Left kidney (tissue), 8 donors: Measurements from ENCODE around the gene KAT5. TPM values are rescaled to one million over a fixed set of nuclear protein-coding genes. Genes with fewer than 3 reads are reported as not detected.
"Not testable (repeated sequence)": the region's sequence is repeated elsewhere in the genome, so short reads cannot be mapped to it uniquely, and the experiment has no call there.

Experiments used
- DNase-seq: peaks from one replicate; pipeline ENCODE4 v3.0.0-alpha.2; 2013
- long read RNA-seq, 8 donors: transcript quantifications; one replicate each; lab custom pipeline, GENCODE V29; 2026
- polyA plus RNA-seq: library from polyadenylated mRNA; unstranded; fragments of 120-200 nt; gene quantifications from one replicate; pipeline ENCODE4 v1.2.1, GENCODE V29; 2013; ENCODE audit not compliant: insufficient read length

The KAT5 gene
- 71.7 TPM for polyA plus RNA-seq
- long read RNA-seq, donor 1, partial matches to known transcripts = 221 of 232 reads
- long read RNA-seq, donor 1, other reads (novel, unspliced or antisense) = 0 of 232 reads
- long read RNA-seq, donor 2, transcript KAT5-203 (14 exons, 2,237 nt) = major isoform, 6 of 17 reads
- long read RNA-seq, donor 2, partial matches to known transcripts = 0 of 17 reads
- long read RNA-seq, donor 2, other reads (novel, unspliced or antisense) = 0 of 17 reads
- long read RNA-seq, donor 3, partial matches to known transcripts = 0 of 2 reads
- long read RNA-seq, donor 3, other reads (novel, unspliced or antisense) = 0 of 2 reads
- long read RNA-seq, donor 4, partial matches to known transcripts = 0 of 3 reads
- long read RNA-seq, donor 4, other reads (novel, unspliced or antisense) = 0 of 3 reads
- long read RNA-seq, donor 5, transcript KAT5-202 (13 exons, 2,059 nt) = major isoform, 6 of 382 reads
- long read RNA-seq, donor 5, partial matches to known transcripts = 367 of 382 reads
- long read RNA-seq, donor 5, other reads (novel, unspliced or antisense) = 0 of 382 reads
- long read RNA-seq, donor 6, partial matches to known transcripts = 0 of 14 reads
- long read RNA-seq, donor 6, other reads (novel, unspliced or antisense) = 0 of 14 reads
- long read RNA-seq, donor 7, transcript KAT5-201 (13 exons, 2,296 nt) = minor isoform, 5 of 33 reads
- long read RNA-seq, donor 7, transcript KAT5-205 (3 exons, 512 nt) = minor isoform, 5 of 33 reads
- long read RNA-seq, donor 7, transcript KAT5-202 (13 exons, 2,059 nt) = minor isoform, 6 of 33 reads
- long read RNA-seq, donor 7, transcript KAT5-203 (14 exons, 2,237 nt) = major isoform, 7 of 33 reads
- long read RNA-seq, donor 7, partial matches to known transcripts = 0 of 33 reads
- long read RNA-seq, donor 7, other reads (novel, unspliced or antisense) = 0 of 33 reads
- long read RNA-seq, donor 8, partial matches to known transcripts = 18 of 73 reads
- long read RNA-seq, donor 8, other reads (novel, unspliced or antisense) = 46 of 73 reads

DNA sequence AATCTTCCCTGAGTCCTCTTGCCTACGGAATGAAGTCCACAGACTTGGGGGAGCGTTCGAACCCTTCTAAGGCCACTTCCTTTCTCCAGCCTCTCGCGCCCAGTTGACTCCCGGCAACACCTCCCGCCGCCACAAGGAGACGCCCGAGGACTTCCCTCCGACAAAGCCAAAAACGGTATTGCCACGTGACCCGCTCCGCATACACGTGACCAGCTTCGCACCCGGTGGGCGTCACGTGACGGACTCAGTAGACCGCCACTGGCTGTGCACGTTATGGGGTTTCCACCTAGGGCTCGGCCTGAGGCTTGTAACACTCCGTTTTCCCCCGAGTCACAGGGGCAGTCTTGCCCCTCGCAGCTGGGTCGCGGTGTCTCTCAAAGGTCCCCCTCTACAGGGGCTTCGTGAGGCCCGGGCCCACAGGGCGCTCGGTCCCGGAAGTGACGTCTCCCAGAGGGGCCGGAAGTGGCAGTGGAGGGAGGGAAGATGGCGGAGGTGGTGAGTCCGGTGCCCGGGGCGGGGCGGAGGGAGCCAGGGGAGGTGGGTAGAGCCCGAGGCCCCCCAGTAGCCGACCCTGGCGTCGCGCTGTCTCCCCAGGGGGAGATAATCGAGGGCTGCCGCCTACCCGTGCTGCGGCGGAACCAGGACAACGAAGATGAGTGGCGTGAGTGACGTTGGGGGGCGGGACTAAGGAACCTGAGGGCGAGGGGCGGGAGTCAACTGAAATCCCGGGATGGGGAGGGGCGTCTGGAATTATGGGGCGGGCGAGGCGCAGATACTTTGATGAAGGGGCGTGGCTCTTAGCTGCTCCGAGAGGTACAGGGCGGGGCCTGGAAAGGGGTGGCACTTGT, at the start of gene KAT5:
TSS of gene KAT5 (plus strand) at position 468 of the 848 bp plus-strand sequence. CDS start at position 484, 16 bp downstream.
- peak; percentile 97 for DNase-seq

DNA sequence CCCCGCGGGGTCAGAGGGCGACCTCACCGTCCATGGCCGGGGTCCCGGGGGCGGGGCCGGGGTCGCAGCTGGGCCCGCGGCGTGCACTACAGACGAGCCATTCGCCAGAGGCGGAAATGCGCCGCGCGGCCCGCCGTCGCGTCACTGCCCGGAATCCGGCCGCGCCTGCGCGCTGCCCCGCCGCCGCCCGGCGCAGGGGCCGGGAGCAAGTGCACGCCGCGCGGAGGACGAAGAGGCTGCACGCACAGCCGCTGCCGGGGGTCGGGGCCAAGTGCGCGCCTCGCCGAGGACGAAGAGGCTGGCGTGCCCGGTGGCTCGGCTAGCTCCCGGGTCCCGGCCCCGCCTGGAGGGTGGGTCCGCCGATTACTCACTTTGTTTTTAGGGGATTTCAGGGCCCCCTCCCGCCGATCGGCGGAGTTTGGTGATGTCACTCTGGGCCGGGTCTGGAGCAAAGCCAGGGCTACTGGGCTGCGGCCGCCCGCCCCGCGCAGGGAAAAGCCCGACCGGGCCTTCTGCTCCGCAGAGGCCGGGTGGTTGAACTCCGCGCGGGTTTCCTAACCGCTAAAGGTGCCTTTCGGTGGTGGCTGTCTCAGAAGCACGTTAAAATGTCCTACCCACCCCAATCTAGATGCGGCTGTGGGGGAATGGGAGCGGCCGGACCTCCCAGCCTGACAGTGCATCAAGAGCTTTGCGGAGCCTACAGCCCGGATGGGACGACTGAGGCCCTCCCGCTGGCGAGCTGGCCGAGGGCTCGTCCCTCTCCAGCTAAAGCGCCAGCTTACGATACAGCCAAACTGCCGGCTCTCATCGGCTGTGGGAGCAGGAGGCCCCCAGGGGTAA, 49.0 kb upstream of the KAT5 start, which contains the start of gene RELA:
TSS of gene RELA (minus strand) at position 118 of the 840 bp plus-strand sequence. CDS start at position 34, 84 bp downstream.
- DNase-seq = peak; percentile 89

DNA sequence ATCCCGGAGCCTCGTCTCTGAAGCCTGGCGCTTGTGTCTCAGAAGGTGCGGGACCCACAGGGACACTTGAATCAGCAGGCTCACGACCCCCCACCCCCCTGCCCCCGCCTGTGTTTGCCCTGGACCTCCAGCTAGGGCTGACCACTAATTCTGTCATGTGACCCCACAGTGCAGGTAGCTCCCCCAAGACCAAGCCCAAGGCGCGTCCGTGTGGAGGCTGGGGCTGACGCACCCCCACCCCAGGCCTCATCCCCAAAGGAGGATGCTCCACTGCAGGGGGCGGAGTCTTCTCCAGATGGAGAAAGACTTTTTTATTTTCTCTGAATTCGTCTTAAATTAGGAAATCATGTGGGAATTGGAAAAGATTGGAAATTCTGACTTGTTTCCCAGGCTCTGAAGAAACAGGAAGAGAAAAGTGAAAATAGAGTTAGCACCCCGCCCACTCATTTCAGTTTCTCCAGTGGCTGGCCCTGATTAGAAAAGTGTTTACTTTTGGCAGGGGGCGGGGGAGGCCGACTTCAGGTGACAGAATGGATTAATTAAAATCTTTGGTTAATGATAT, 48.3 kb upstream of the KAT5 start:
- DNase-seq = no peak

DNA sequence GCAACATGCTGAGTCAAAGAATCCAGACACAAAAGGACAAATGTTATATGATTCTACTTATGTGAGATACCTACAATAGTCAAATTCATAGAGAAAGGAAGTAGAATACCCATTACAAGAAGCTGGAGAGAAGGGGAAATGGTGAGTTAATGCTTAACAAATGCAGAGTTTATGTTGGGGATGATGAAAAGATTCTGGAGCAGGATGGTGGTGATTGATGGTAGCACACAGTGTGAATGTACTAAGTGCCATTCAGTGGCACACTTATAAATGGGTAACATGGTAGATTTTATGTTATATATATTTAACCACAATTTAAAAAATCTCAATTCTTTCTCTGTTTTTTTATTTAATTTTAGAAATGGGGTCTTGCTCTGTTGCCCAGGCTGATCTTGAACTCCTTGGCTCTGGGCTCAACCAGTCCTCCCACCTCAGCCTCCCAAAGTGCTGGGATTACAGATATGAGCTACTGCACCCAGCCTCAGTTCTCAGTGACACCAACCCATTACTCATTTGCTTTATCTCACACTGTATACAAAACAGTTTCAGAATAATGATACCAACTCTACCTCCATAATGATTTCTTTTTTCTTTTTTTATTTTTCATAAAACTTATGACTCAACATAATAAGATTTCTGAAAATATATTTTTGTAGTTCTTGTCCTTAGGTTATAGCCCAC, 39.7 kb upstream of the KAT5 start:
- DNase-seq = no peak

DNA sequence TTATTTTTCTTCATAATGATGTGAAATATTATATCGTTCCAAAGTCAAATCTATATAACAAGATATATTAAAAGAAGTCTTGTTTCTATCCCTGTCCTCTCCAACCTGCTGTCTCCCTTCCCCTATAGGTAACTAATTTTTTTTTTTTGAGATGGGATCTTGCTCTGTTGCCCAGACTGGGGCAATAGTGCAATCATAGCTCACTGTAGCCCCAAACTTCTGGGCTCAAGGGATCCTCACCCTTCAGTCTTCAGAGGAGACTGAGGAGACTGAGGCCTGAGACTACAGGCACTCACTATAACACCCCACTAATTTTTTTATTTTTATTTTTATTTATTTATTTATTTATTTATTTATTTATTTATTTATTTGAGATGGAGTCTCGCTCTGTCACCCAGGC, 39.1 kb upstream of the KAT5 start:
- DNase-seq = no peak

DNA sequence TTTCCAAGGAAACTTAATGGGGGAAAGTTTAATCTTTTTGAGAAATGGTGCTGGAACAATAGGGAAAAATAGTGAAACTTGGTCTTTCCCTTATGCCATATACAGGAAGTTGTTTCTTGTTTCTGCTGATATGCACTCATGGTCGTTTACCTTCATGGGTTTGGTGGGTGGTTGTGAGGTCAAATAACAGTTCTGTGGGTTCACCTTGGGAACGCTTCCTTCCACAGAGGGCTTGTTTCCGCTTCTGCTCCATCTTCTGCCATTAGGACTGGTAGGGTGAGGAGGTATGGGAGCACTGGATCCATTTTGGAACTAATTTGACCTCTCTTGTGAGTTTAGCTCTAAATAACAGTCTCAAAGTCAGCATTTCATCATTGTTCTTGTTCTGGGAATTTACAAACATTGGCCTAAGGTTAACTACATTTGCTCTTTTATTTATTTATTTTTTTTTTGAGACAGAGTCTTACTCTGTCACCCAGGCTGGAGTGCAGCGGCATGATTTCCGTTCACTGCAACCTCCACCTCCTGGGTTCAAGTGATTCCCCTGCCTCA, 31.8 kb upstream of the KAT5 start:
- no peak for DNase-seq

DNA sequence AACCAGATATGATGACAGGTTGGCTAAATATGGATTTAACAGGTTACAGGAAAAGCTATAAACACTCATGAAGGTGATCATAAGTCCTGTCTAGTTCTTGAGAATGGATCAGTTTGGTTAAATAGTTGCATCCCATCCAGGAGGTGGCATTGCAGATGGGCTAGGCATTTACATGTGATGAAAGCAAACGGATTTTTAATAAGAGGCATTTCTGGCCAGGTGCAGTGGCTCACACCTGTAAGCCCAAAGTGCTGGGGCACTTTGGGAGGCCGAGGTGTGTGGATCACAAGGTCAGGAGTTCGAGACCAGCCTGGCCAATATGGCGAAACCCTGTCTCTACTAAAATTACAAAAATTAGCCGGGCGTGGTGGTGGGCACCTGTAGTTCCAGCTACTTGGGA, 28.6 kb upstream of the KAT5 start:
- DNase-seq = not testable (repeated sequence)

DNA sequence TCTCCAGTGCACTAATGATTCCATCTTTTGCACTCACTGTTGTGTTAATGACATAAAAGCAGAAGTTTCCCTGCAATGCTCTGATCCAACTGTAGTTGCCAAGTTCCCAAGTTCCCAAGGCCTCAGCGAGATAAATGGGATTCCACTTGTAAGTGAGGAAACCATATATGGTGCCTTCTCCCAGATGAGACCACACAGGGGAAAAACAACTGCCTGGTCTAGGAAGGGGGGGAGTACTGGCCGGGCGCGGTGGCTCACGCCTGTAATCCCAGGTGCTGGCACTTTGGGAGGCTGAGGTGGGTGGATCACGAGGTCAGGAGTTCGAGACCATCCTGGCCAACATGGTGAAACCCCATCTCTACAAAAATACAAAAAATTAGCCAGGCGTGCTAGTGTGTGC, 26.1 kb upstream of the KAT5 start:
- DNase-seq = no peak

DNA sequence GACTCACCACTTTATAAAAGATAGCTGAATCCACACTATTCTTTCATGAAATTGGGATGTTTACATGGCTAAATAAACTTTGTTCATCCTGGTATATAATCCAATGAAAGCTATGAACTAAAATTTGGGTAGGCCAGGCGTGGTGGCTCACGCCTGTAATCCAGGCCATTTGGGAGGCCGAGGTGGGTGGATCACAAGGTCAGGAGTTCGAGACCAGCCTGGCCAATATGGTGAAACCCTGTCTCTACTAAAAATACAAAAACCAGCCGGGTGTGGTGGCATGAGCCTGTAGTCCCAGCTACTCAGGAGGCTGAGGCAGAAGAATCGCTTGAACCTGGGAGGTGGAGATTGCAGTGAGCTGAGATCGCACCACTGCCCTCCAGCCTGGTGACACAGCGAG, 20.2 kb upstream of the KAT5 start:
- not testable (repeated sequence) for DNase-seq

DNA sequence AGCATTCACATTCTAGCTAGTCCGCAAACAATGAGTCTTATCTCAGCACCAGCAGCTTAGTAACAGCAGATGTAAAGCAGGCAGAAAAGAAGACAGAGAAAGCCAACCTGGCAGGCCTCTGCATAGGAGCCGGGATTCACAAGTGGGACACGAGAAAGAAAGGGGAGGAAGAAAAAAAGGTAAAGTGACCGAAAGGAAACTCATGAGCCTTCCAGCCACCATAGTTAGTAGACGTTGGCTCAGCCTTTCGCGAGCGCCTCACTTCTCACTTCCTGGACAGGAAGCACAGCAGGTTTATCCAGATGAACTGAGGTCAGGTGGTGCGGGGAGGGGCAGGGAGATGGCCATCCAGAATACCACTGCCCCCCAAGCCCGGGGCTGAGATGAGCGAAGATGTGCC, 19.7 kb upstream of the KAT5 start:
- no peak for DNase-seq

DNA sequence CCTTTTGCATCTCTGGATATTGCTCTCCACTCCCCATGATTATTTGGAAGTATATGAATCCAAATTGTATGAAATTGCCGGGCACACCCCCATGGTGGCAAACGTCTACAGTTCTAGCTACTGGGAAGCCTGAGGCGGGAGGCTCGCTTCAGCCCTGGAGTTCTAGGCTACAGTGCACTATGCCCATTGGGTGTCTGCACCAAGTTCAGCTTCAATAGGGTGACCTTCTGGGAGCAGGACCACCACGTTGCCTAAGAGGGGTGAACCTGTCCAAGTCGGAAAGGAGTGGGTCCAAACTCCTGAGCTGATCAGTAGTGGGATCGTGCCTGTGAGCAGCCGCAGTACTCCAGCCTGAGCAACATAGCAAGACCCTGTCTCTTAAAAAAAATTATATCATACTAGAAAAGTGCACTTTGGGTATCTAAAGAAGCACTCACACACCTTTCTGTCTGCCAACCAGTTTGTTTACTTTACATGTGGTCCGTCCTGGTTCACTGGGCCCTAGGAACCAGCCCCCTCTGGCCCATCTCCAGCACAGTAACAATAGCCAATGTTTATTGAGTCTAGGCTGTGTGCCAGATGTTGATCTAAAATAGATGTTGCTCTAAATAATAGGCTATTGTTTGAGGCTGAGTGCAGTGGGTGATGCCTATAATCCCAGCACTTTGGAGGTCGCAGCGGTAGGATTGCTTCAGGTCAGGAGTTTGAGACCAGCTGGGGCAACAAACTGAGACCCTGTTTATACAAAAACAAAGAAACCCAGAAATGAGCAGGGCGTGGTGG, 16.4 kb upstream of the KAT5 start:
- peak; percentile 26 for DNase-seq

DNA sequence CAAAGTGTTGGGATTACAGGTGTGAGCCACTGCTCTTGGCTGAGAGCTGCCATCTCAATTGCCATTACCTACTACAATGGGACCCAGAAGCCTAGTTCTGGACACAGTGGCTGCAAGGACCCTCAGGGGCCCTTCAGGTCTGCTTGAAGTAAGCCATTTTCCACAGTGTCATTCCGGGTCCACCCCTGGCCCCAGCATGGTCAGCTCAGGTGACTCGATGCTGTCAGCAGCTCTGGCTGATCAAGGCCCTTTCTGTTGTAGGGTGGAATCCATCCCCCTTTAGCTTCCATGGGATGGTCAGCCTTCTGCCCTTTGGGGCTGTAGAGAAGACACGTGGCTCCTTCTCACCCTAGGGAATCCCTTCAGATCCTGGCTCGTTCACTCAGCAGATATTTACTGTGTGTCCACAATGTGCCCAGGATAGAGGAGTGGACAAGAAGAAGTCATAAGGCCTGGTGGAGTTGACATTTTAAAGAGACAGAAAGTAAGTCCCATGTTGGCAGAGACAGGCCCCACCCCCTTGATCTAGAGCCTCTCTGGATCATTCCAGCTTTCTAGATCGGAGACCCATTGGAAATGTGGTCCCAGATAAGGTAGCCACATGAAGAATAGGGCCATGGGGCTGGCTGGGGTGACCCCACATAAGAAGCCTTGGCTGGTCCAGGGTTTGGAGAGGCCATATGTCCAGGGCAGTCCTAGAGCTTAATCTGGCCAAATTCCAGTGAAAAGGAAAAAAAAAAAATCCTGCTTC, 15.1 kb upstream of the KAT5 start:
- DNase-seq = no peak

DNA sequence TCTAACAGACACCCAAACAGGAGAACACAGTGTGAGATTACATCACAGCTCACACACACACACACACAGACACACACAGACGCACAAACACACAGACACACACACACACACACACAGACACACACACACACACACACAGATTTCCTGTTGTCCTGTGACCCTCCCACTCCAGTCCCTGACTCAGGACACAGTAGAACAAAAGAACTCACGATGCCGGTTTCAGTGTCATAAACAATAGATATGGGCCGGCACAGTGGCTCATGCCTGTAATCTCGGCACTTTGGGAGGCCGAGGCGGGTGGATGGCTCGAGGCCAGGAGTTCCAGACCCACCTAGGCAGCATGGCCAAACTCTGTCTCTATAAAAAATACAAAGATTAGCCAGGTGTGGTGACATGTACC, 13.8 kb upstream of the KAT5 start:
- no peak for DNase-seq

DNA sequence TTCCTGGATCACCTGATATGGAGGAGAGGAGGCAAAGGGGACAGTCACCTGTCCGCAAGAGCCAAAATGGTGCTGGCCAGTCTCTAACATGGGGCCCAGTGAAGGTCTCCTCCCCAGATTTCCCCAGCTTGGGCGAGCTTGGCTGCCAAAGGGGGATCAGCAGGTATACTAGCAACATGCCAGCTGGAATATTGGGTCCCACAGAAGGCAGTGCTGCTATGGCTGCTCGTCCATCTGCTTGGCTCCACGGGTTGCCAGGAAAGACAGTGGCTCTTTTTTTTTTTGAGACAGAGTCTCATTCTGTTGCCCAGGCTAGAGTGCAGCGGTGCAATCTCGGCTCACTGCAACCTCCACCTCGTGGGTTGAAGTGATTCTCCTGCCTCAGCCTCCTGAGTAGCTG, 12.7 kb upstream of the KAT5 start:
- DNase-seq = no peak

DNA sequence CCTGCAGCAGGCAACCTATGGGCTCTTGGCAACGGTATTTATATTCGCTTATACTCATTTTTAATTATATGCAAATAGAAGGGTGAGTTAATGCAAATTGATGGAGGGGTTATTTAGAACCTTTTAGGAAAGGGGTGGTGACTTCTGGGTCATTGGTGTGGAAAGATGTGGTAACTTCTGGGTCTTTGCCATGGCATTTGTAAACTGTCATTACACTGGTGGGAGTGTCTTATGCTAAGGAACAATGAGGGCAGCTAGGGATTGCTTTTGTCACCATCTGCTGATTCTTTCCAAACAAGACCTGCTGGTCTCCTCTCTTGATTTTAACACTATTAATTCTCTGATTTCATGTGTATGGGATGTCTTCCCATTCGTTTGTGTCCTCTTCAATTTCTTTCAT, 11.7 kb upstream of the KAT5 start:
- DNase-seq = no peak

DNA sequence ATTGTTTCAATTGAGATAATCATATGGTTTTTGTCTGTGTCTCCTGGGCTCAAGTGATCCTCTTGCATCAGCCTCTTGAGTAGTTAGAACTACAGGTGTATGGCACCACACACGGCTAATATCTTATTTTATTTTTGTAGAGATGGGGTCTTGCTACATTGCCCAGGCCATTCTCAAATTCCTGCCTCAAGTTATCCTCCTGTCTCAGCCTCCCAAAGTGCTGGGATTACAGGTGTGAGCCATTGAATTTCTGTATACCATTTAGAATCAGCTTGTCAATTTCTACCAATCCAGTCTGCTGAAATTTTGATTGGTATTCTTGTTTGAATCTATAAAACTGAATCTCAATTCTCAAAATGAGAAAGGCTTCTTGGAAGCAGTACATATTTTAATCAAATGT, 10.4 kb upstream of the KAT5 start:
- no peak for DNase-seq

DNA sequence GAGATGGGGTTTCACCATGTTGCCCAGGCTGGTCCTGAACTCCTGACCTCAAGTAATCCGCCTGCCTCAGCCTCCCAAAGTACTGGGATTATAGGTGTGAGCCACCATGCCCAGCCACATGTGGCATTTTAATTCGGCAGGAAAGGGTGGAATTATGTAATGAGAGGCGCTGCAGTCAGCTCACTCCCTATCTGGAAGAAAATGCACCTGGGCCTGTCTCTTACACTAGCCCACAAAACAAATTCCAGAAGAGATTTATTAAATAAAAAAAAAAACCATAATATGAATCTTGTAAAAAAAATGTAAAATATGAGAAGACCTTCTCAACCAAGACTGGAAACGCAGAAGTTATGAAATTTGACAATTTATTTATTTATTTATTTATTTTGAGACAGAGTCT, 8.2 kb upstream of the KAT5 start:
- DNase-seq = no peak

DNA sequence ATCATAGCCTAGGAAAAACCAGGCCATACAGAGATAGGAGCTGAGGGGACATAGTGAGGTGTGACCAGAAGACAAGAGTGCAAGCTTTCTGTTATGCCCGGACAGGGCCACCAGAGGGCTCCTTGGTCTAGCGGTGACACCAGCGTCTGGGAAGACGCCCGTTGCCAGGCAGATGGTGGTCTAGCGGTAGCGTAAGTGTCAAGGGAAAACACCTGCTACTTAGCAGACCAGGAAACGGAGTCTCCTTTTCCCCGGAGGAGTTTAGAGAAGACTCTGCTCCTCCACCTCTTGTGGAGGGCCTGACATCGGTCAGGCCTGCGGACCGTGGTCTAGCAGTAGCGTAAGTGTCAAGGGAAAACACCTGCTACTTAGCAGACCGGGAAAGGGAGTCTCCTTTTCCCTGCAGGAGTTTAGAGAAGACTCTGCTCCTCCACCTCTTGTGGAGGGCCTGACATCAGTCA, 5.7 kb upstream of the KAT5 start:
- peak; percentile 29 for DNase-seq
